Upper lobe of right lung (tissue), 1 donor: ENCODE measurements around the gene RIPK1. TPM values are rescaled to one million over a fixed set of nuclear protein-coding genes. Genes with fewer than 3 reads are reported as not detected.
"Not testable (repeated sequence)": the region's sequence is repeated elsewhere in the genome, so short reads cannot be mapped to it uniquely, and the experiment has no call there.

Experiments used
- ATAC-seq: fragments of 200-7000 bp; cut with Tn5 transposase; one replicate; pipeline ENCODE4 v1.9.1; 2020; ENCODE audit warnings: mild to moderate bottlenecking, moderate library complexity
- DNase-seq: peaks from one replicate; pipeline ENCODE4 v3.0.0-alpha.2; 2020
- H3K27ac ChIP-seq: fragments of 200-600 bp; one replicate; pipeline ENCODE4 v1.8.0; 2022
- H3K27me3 ChIP-seq: fragments of 200-600 bp; one replicate; pipeline ENCODE4 v1.8.0; 2022; ENCODE audit warnings: mild to moderate bottlenecking
- H3K36me3 ChIP-seq: fragments of 200-600 bp; one replicate; pipeline ENCODE4 v1.8.0; 2022
- H3K4me1 ChIP-seq: fragments of 200-600 bp; one replicate; pipeline ENCODE4 v1.8.0; 2022
- H3K4me3 ChIP-seq: fragments of 200-600 bp; one replicate; pipeline ENCODE4 v1.8.0; 2022; ENCODE audit warnings: mild to moderate bottlenecking
- H3K9me3 ChIP-seq: fragments of 200-600 bp; one replicate; pipeline ENCODE4 v1.8.0; 2022
- intact Hi-C: fragments of 100-400 bp; cut with DNase I; formaldehyde crosslinking; loops from one replicate; pipeline ENCODE4 v1.11.0; 2022
- total RNA-seq: library from RNA; stranded (reverse); fragmentation: NEBNext Ultra II Directional; extraction: Animal tissue kit (Norgen Biotek cat#: 25700); gene quantifications from one replicate; pipeline ENCODE4 v1.2.1, GENCODE V29; 2021
- TF ChIP-seq, protein P1 (sequence below): fragments of 200-600 bp; IDR thresholded peaks from one replicate; pipeline ENCODE4 v1.8.0; 2022; ENCODE audit warnings: antibody characterized with exemption
- donor health status: DM: no; HTN: yes; CAD: no; lungs with severe emphysema.

RIPK1 gene
- total RNA-seq, 1 donor from 2014 or later: 24.4 TPM

DNA sequence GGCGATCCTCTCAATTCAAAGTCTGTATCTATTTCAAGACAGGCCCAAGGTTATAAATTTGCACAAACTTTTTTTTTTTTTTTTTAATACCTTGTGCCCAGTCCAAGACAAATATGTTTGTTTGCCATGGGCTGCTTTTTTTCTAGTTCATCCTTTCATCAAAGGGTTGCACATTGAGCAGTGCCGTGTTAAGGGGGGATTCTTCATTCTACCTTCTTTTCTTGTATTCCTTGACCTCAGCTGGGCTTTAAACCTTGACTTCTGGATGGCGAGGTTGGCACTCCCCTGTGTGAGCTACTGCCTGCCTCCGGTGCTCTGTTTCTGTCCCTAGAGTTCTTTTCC is 7.4 kb downstream of the RIPK1 start:
- intact Hi-C loops: no loop called here
- DNase-seq (no peak), ATAC-seq (no peak)
- Histone ChIP-seq H3K4me1 (peaks cover 19% of the 10 kb centered on the region), H3K36me3 (peaks cover 39% of the 10 kb centered on the region), H3K9me3 (no peaks in the 10 kb centered on the region), H3K4me3 (no peak overlapping the region), H3K27me3 (no peaks in the 10 kb centered on the region), H3K27ac (no peak overlapping the region)
- TF ChIP-seq, protein P1, sequence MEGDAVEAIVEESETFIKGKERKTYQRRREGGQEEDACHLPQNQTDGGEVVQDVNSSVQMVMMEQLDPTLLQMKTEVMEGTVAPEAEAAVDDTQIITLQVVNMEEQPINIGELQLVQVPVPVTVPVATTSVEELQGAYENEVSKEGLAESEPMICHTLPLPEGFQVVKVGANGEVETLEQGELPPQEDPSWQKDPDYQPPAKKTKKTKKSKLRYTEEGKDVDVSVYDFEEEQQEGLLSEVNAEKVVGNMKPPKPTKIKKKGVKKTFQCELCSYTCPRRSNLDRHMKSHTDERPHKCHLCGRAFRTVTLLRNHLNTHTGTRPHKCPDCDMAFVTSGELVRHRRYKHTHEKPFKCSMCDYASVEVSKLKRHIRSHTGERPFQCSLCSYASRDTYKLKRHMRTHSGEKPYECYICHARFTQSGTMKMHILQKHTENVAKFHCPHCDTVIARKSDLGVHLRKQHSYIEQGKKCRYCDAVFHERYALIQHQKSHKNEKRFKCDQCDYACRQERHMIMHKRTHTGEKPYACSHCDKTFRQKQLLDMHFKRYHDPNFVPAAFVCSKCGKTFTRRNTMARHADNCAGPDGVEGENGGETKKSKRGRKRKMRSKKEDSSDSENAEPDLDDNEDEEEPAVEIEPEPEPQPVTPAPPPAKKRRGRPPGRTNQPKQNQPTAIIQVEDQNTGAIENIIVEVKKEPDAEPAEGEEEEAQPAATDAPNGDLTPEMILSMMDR: no peak

DNA sequence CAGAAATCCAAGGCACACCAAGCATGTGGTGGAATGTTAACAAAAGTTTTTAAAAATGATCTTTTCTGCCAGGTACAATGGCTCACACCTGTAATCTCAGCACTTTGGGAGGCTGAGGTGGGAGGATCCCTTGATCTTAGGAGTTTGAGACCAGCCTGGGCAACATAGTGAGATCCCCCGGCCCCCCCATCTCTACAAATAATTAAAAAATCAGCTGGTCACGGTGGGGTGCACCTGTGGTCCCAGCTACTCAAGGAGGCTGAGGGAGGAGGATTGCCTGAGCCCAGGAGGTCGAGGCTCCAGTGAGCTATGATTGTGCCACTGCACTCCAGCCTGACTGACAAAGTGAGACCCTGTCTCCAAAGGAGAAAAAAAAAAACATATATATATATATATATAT is 8.0 kb downstream of the RIPK1 start:
- Histone ChIP-seq H3K4me3 (no peak overlapping the region), H3K27ac (no peak overlapping the region), H3K4me1 (peaks cover 16% of the 10 kb centered on the region), H3K9me3 (no peaks in the 10 kb centered on the region), H3K36me3 (peaks cover 45% of the 10 kb centered on the region), H3K27me3 (no peaks in the 10 kb centered on the region)
- DNase-seq: no peak
- no peak for ATAC-seq
- TF ChIP-seq, protein P1: no peak
- intact Hi-C loops: no loop called here

DNA sequence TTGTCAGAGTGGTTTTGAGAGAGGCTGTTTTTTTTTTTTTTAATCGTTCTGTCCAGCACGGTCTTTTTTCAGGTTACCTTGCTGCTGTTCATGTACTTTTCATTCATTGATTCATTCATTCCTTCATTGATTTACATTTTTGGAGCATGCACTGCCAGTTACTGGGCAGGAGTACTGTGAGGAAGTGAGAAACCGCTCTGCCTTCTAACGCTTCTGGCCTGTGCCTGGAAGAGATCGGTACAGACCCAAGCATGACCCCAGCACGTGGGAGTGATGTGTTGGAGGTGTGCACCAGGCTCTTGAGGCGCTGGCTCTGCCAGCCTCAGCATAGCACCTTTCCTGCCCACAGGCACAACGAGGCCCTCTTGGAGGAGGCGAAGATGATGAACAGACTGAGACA is 9.1 kb downstream of the RIPK1 start:
- TF ChIP-seq, protein P1: no peak
- intact Hi-C loops: no loop called here

DNA sequence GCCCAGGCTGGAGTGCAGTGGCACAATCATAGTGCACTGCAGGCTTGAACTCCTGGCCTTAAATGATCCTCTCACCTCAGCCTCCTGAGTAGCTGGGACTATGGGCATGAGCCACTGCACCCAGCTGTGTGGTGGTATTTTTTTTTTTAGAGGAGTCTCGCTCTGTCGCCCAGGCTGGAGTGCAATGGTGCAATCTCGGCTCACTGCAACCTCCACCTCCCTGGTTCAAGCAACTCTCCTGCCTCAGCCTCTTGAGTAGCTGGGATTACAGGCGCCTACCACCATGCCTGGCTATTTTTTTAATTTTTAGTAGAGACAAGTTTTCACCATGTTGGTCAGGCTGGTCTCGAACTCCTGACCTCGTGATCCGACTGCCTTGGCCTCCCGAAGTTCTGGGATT is 10.7 kb downstream of the RIPK1 start:
- DNase-seq, H3K9me3 ChIP-seq, H3K4me3 ChIP-seq, ATAC-seq, intact Hi-C loops, H3K27ac ChIP-seq, H3K27me3 ChIP-seq: not testable (repeated sequence)
- Histone ChIP-seq H3K36me3 (peaks cover 70% of the 10 kb centered on the region), H3K4me1 (peaks cover 16% of the 10 kb centered on the region)

More for the DNA sequence above, 9.1 kb downstream of the RIPK1 start:
- DNase-seq (no peak), ATAC-seq (no peak)
- Histone ChIP-seq H3K36me3 (peaks cover 54% of the 10 kb centered on the region), H3K9me3 (no peaks in the 10 kb centered on the region), H3K4me3 (no peak overlapping the region), H3K4me1 (peaks cover 16% of the 10 kb centered on the region), H3K27ac (no peak overlapping the region), H3K27me3 (no peaks in the 10 kb centered on the region)

DNA sequence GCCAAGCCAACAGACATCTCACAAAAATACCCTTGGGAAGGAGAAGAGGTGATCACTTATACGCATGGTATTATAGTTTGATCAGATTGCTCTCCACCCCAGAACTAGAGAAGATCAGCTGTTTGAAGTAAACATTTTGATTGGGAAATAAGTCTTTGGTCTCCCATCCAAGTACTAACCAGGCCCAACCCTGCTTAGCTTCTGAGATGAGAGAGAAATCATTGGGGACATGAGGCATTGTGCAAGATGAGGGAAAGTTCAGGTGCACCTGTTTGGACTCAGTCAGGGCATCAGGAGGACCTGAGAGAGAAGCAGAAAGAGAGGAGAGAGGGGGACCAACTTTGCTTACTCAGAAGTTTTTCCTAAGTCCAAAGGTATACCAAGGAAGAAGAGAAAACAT is 11.4 kb downstream of the RIPK1 start:
- intact Hi-C loops: no loop called here
- no peaks in the 10 kb centered on the region for H3K27me3 ChIP-seq
- ATAC-seq: no peak
- no peaks in the 10 kb centered on the region for H3K9me3 ChIP-seq
- no peak overlapping the region for H3K4me3 ChIP-seq
- no peak for DNase-seq
- TF ChIP-seq, protein P1: no peak
- H3K36me3 ChIP-seq: peaks cover 77% of the 10 kb centered on the region
- no peak overlapping the region for H3K27ac ChIP-seq
- H3K4me1 ChIP-seq: peaks cover 16% of the 10 kb centered on the region

DNA sequence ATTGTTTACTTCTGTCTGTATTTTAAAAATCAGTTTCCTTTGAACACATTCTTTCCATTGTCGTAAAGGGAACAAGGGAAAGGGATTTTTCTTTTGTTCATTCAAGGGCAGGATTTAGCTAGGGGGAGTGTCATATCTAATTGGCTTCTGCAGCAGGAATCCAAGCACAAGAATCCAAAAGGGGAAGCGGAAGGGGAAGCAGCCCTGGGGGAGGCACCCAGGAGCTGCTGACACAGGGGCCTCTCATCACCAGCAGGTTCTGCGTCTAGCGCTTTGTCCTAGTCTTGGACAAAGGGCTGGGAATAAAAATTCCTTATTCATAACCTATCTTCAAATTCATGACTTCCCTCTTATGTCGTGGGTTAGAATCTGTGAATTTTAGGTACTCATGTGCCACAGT is 13.7 kb downstream of the RIPK1 start:
- no peak overlapping the region for H3K4me3 ChIP-seq
- H3K36me3 ChIP-seq: peaks cover 97% of the 10 kb centered on the region
- H3K4me1 ChIP-seq: no peaks in the 10 kb centered on the region
- DNase-seq: no peak
- H3K9me3 ChIP-seq: no peaks in the 10 kb centered on the region
- H3K27me3 ChIP-seq: no peaks in the 10 kb centered on the region
- ATAC-seq: peak; percentile 90
- TF ChIP-seq, protein P1: no peak
- no peak overlapping the region for H3K27ac ChIP-seq
- intact Hi-C loops: no loop called here
